GM19468 (cell line): ENCODE data around the gene TRNP1.

Experiments used
- ATAC-seq: cut with Tn5 transposase; IDR thresholded peaks from one replicate; pipeline ENCODE4 v1.9.1; 2021; ENCODE audit warnings: mild to moderate bottlenecking, moderate library complexity, moderate number of reproducible peaks; ENCODE audit not compliant: unreplicated experiment; ENCODE audit errors: extremely low read depth

TRNP1 gene

DNA sequence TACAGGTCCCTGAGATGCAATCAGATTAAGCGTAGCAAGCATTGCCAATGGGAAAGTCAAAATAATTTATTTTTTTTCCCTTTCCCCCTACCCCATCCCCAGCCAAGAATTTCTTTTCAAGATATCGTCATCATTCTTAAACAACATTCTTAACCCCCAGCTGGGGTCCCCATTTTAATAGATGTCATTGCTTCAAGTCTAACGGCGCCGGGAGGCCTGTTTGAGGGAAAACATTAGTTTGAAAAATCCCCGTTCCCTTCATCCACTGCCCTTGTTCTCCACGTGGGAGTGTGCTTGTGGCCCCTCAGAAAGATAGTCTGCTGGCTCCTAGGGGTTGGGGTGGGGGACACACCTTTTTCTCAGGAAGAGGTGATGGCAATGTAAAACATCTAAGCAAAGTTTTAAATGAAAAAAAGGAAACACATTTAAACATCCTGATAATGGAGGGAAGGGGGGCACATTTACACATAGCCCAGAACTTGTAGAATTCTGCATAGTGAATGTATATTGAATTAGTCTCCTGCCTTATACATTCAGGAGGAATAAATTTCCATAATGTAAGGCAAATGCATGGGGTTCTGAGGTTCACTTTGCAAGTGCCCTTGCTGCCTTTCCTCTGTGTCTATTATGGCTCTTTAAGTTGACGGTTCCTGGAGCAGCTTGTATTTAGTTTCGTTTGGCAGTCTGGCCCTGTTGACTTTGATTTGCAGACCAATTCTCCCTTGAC, 6.8 kb downstream of the TRNP1 start:
- ATAC-seq = no peak

DNA sequence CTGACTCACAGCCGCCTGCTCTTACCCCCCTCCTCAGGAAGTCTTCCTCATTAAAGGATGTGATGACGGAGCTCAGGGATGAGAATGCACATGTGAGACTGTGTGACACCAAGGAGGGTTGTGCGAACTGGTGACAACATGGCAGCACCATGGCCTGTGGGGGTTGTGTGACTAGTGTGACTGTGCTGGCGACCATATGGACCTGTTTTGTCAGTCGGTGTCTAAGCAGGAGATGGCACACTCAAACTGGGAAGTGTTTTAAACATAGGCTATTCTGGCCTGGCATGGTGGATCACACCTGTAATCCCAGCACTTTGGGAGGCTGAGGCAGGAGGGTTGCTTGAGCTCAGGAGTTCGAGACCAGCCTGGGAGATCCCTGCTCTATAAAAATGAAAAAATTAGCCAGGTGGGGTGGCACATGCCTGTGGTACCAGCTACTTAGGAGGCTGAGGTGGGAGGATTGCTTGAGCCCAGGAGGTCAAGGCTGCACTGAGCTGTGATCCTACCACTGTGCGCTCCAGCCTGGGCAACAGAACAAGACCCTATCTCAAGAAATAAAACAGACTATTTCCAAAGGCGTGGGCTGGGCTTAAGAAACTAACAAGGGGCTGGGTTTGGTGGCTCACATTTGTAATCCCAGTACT, 7.4 kb downstream of the TRNP1 start:
- no peak for ATAC-seq

DNA sequence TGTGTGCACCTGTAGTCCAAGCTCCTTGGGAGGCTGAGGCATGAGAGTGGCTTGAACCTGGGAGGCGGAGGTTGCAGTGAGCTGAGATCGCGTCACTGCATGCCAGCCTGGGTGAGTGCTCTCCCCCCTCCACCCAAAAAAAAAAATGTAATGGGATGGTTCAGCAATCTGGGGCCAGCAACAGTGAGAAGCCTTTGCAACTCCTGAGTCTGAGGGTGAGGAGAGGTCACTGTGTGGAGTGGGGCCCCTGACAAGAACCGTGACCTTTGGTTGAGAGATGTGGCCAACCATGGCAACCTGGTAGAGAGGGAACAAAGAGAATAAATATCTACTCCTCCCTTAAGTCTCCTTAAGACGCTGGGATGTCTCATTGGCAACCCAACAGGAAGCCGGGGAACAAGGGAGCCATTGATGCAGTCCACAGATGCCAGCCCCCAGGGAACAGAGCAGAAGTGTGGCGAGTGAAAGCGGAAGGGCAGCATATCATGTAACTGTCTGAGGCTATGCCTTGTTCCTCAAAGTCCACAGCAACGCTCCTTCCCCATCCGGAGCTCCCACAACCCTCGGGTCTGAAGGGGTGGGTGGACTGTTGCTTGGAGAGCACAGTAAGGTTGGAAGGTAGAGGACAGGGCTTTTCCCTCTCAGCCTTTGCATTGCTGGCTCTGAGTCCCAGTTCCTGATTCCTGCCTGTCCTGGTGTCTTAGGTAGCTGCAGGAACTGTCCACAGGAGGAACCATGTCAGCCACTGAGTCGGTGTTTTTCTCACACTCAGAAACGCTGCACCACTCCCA, 8.3 kb downstream of the TRNP1 start:
- no peak for ATAC-seq

DNA sequence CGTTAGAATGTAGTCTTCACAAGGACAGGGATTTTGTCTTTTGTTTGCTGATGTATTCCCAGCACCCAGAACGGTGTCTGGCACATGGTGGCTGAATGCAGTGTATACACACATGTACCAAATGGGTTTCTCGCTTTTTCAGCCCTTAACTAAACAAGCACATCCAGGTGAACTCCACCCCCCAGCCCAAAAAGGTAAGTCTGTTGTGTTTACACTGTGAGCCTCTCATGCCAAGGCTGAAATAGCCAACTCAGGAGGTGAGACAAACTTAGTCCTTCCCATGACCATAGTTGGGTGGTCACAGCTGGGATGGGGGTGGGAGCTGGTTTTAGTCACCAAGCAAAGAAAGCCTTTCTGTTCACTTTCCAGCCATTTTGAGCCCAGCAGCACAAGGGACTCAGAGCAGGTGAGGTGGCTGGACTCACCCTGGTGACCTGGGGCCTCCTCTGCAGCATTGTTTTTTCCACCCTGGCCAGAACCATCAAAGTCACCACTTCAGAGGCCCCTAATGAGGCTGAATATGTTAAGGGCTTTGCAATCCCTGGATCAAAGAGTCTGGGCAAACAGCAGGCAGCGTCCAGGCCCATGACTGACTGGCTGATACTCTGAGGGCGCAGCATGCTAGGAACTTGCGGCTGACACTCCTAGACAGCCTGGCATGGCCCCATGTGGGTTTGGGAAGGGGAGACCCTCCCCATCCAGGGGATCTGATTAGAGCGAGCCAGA, 10.4 kb downstream of the TRNP1 start:
- ATAC-seq = no peak

DNA sequence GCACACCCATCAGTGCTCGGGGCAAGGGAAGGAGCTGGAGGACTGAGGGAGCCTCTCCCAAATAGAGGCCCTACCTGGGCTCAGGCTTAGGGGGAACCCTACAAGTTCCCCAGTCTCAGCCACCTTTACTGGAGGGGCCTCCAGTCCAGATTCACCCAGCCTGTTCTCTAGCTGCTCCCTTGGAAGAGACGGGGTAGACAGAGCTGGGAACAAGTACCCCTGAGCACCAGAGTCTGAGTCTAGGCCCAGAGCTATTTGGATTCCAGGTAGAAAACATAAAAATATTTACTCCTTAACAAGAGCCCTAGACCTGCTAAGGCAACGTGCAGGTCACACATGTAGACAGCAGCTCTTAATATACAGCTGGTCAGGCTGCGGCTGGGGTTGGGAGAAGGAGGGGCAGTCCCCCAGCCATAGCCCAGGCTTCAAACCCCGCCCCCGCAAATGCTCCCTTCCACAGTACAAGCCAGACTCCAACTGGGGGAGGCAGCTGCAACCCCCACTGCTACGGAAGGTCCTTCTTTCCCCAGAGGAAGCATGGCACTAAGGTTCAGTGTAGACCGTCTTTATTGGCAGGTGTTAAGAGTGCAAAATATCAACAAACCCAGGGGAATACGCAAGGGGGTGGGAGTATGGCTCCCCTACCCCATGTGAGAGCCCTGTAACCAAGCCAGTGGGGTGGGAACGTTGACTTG, 11.1 kb downstream of the TRNP1 start:
- no peak for ATAC-seq

DNA sequence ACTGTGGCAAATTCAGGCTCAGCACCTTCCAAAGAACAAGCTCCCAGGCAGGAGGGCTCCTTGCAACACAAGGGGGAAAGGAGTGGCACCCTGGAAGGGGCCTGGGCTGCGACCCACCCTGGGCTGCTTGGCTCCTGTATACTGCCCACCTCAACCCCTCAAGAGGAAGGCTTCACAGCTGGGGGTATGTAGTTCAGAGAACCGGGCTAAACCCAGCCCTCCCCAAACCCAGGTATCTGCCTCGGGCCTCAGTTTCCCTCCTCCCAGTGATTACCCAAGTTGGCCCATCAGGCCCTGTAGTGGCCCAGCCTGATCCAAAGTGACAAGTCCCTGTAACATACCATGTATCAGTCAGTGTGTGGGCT, 11.7 kb downstream of the TRNP1 start:
- no peak for ATAC-seq

DNA sequence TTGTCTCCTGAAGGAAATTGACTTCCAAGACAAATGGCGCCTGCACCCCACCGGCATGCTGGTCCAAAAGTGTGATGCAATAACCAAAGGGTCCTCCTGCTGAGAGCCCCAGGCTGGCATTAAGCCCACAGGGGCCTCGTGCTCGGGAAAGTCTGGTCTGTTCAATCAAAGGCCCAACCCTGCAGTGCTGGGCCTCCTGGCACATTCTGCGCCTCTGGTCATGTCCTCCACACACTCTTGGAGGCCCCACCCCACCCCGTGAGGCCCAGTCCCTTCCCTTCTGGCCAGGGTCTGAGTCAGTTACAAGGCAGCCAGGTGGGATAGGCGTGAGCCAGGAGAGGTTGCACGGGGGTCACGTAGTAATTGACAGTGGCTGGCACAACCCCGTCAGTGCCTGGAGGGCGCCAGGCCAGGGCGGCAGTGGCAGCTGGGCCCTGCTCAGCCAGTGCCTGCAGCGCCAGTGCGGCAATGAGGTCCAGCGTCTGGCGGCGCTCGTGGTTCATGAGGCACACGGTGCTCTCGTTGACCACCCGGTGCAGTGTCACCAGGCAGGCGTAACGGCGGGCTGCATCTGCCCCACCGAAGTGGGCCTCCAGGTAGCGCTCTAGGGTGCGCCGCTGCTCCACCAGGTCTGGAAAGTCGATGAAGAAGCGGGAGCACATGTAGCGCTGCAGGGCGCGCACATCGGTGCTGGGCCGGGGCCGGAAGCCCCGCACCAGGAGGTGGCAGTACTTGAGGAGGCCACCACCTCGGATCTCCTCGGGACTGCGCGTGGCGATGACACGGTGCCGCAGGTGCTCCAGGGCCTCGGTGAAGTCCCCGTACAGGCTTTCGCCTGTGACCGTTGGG, 12.4 kb downstream of the TRNP1 start:
- no peak for ATAC-seq

DNA sequence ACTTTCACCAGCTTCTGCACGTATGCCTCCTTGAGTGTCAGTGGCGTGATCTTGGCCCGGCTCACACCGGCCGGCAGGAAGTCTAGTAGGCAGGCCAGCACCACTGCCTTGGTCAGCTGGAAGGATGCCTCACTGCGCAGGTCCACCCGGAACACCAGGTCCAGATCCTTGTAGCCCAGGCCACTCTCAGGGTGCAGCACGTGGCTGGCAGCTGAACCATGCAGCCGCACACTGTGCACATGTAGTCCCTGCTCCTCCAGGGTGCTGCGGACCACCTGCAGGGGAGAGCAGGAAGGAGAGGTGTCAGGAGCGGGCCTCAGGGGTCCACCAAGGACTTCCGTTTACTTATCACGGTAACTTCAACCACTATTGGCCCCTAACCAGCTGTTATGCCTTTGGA, 13.2 kb downstream of the TRNP1 start:
- no peak for ATAC-seq

DNA sequence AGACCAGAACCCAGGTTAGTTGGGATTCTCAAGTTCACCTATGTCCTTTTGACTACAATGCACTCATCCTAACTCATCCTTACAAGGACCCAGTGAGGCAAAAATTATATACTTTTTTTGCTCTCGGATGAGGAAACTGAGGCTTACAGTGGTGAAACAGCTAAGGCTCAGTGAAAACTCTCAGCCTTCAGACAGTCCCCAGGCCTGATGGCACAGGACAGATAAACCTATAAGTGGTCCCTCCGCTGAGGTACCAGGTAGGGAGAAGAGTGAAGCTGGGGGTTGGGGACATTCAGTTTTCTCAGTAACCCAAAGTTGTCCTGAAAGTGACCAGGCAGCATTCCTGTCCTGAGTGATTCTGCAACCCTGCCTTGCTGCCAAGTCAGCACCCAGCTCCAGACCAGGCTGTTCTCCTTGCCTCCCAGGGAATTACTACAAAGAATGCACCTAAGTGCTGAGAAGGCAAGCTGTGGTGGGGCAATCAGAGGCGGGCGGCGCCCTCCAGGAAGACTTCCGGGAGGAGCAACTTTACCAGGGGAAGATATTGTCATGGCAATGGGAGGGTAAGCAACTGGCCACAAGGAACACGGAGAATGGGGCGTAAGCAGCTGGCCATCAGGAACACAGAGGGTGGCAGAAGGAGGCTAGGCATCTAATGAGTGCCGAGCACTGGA, 14.6 kb downstream of the TRNP1 start:
- no peak for ATAC-seq

DNA sequence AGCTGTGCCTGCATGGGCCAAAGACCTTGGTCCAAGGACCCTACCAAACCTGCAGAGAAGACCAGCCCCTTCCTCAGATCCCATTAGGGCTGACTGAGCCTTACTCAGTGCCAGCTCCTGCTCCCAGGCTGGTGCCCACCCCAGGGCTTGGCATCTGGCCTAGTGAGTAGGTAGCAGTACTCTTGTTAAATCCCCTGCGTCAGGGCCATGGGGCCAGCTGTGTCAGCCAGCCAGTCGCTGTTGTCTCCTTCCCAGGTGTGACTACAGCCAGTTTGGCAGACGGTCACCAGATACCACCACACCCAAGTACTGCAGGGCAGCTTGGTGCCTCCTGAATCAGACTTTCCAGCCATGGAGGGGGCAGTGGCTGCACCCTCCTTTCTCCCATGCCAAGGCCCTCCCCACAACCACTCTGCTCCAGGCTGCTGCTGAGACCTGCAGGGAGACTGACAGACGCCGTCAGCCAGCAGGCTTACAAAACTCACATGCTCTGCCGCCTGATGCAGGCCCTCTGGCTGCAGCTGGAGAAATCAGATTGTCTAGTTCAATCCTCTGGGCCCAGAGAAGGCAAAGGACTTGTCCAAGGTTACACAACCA, 16.2 kb downstream of the TRNP1 start:
- ATAC-seq = no peak

DNA sequence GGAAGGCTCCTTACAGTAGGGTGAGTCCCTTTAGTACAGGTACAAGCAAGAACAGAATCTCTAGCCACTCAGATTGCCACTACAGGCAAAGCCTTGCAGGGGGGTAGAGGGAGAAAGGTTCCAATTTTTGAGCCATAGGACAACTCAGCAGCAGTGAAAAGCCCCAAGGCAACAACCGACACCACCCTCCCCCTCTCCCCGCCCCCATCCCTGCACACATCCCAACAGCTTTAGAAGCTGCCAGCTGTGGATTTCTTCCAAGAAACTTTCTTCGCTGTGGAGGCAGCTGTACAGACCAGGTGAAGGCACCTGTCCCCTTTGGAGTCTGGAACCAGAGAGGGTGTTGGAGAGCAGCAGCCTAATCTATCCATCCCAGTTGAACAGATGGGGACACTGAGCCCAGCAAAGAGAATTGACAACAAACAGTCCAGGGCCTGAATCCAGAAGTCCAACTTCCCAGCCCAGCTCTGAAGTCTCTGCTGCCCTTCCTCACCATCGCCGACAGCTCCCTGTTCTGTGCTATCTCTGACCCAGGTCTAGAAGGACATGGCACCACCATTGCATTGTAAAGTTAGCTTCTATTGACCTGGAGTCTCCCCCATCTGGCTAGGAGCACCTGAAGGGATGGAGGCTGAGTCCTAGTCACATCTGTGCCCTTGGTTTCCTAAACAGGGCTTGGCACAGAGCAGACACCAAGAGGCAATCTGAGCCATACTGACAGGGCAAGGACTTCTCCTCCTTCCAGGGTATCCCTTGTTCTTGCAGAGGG, 16.9 kb downstream of the TRNP1 start:
- no peak for ATAC-seq

DNA sequence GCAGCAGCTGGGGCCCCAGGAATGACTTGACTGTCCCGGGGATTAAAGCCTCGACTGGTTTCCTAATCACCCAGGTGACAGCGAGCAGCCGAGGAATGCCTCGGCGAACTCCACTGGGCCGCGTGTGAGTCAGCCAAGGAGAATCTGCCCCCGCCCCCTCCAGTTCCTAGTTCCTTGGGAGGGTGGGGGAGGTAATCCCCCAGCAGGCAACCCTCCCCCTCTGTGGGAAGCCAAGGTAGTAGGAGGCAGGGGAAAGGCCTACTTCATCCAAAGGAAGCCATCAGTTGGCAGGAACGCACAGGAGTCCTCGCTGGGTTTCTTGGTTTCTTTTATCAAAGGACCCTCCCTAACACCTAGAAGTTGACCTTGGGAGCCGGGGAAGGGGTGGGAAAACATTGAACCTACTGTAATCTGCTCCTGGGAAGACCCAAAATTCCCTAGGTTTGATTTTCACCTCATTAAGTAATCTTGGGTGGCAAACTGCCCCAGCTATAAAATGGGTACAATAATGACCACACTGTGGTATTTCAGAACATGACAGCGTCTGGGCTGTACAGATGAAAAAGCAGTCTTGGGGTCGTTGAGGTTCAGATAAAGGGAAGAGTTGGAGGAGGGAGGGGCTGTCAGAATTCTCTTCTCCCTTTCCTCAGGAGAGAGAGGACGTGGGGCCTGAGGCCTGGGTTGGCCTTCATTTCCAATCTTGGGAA, 17.7 kb downstream of the TRNP1 start:
- no peak for ATAC-seq

DNA sequence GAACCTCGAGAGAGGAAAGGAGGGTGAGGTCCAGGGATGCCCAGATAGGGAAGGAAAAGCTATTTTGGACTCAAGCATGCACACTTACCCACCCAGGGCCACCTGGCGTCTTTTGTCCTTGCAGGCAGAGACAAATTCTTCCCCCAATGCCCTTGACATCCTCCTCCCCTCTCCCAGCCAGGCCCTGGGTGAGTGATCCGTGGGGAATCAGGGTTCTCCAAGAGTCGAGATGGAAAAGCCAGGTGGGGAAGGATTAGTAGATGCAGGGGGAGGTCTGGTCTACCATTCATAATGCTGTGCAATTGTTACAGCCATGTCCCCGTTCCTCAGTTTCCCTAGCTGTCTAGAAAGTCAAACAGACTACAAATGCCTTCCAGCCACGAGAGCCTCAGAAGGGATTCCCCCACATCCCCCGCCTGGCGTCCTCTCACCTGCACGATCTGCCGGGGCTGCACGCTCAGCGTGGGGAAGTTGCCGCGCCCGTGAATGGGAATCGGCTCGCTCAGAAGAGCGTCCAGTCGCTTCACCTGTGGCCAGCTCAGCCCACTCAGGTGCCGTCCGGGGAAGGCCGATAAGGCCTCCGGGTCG, 18.6 kb downstream of the TRNP1 start:
- no peak for ATAC-seq

DNA sequence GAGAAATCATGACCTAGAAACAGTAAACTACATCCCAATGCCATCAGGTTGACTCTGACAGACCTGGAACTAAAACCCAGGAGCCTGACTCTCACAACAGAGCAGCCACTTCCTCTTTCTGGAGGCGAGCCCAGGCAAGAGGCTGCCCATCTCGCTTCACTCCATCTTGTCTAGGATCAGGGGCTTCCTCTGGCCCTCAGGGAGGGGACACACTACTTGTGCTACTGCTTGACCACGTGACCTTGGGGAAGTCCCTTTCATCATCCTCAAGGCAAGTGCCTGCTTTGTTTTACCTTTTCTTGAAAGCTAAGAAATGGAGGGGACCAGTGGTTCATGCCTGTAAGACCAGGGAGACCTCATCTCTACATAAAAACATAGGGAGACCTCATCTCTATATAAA, 21.8 kb downstream of the TRNP1 start:
- no peak for ATAC-seq

DNA sequence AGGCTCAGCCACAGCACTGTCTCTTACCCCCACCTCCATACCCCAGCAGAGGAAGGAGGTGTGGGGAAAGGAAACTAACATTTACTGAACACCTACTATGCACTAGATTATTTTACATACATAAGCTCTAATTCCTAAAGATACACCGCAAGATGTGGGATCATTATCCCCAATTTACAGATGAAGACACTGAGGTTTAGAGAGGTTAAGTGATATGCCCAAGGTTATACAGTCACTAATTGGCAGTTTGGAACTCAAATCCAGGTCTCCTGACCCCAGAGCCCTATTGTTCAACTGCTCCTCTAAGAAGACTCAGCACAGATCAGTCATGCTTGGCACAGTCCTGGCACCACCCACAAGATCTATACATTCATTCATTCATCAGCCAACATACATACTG, 22.9 kb downstream of the TRNP1 start:
- ATAC-seq = no peak

DNA sequence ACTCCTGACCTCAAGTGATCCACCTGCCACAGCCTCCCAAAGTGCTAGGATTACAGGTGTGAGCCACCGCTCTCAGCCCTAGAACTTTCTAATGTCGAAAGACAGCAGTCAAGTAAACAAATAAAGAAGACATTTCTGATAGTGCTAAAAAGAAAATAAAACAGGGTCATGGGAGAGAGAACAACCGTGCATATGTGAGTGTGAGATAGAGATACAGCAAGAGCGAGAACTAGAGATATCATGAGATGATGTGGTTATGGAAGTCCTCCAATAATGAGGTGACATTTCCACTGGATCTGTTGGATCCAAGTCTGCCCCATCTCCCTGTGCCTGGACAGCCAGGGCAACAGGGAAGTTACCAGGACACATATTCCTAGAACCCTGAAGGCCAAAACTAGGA, 23.7 kb downstream of the TRNP1 start:
- ATAC-seq = no peak

DNA sequence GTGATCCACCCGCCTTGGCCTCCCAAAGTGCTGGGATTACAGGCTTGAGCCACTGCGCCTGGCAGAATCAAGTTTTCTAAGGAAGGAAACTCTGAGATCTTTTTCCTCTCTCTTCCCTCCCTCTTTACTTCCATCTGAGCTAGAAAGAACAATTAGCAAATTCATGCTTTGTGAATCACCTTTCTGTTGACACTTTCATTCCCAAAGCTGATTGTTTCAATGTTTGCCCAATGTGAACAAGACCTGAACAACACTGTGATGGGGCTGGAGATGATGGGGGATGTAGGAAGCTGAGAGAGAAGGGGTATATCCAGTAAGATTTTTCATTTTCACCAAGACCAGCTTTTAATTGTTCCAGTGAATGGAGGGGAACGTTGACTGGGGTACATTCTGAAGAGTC, 24.8 kb downstream of the TRNP1 start:
- no peak for ATAC-seq
